Cardiac muscle cell (in vitro differentiated cells and primary cell): ENCODE results near the gene CADM1. TPM values are rescaled to one million over a fixed set of nuclear protein-coding genes. Genes with fewer than 3 reads are reported as not detected.

Experiments used
- DNase-seq, 2 donors: peaks; one replicate each; pipeline versions ENCODE4 v3.0.0 to v3.0.0-alpha.2; 2010 to 2017; ENCODE audit warnings: low read depth in 1 of 2, low spot score in 1 of 2
- H3K27ac ChIP-seq: fragments of 200-600 bp; sonication (generic); 2 replicates; pipeline ENCODE4 v1.5.1; 2016
- H3K27me3 ChIP-seq: fragments of 200-600 bp; sonication (generic); 2 replicates; pipeline ENCODE4 v1.6.0; 2016; ENCODE audit warnings: control low read depth
- H3K36me3 ChIP-seq: fragments of 200-600 bp; sonication (generic); 2 replicates; pipeline ENCODE4 v1.5.1; 2016; ENCODE audit warnings: control low read depth
- H3K4me1 ChIP-seq: fragments of 200-600 bp; sonication (generic); 2 replicates; pipeline ENCODE4 v1.8.1; 2017; ENCODE audit warnings: low read depth, mild to moderate bottlenecking, mixed run types
- H3K4me3 ChIP-seq: fragments of 200-600 bp; sonication (generic); 2 replicates; pipeline ENCODE4 v1.5.1; 2016; ENCODE audit warnings: mild to moderate bottlenecking
- H3K9me3 ChIP-seq: fragments of 200-600 bp; sonication (generic); 2 replicates; pipeline ENCODE4 v1.5.1; 2017; ENCODE audit warnings: low read depth, mild to moderate bottlenecking, control low read depth
- CTCF ChIP-seq: IDR thresholded peaks from 2 replicates; pipeline ENCODE4 v1.5.1; 2012; ENCODE audit warnings: low read depth, mild to moderate bottlenecking, low read length
- polyA plus RNA-seq: library from polyadenylated mRNA; unstranded; fragments of >200 nt; fragmentation: Nextera tagmentation; extraction: Ambion mirVana; gene quantifications from 2 replicates; pipeline ENCODE4 v1.2.1, GENCODE V29; 2016
- total RNA-seq: library from RNA; depleted of rRNA; stranded (reverse); fragments of >200 nt; gene quantifications from 2 replicates; pipeline ENCODE4 v1.2.3, GENCODE V29; 2016

CADM1 gene
- total and polyA plus RNA-seq, 2 experiments from 2014 or later: 113 to 149 TPM

DNA sequence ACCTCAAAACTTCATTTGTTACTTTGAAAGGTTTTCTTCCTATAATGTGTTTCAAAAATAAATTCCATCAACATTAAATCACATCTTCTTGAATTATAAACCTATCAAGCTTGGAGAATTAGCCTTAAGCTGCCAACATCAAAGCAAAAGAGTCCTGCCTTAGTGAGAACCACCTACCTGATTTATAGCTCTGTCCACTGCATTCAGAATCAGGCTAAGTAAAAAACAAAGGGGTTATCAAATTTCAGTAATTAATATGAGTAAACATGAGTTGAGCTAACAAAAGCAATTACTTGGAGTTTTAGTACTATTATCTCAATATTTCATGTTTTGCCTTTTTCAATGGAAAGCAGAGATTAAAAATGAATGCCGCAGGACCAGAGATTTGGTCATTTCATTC, 73.9 kb downstream of the CADM1 start:
- TF ChIP-seq CTCF: no peak
- Histone ChIP-seq H3K9me3 (no peaks in the 10 kb centered on the region), H3K27ac (no peak overlapping the region), H3K27me3 (no peaks in the 10 kb centered on the region), H3K4me3 (no peak overlapping the region), H3K36me3 (no peaks in the 10 kb centered on the region), H3K4me1 (no peaks in the 10 kb centered on the region)
- DNase-seq: no peak

- Histone ChIP-seq H3K27me3 (no peaks in the 10 kb centered on the region), H3K4me1 (peaks cover 6% of the 10 kb centered on the region), H3K9me3 (no peaks in the 10 kb centered on the region), H3K4me3 (no peak overlapping the region), H3K27ac (no peak overlapping the region), H3K36me3 (no peaks in the 10 kb centered on the region)
- DNase-seq: no peak
- no peak for TF ChIP-seq CTCF
These were observed 75.9 kb downstream of the CADM1 start for GRCh38 chr11:115428306-115428705.

DNA sequence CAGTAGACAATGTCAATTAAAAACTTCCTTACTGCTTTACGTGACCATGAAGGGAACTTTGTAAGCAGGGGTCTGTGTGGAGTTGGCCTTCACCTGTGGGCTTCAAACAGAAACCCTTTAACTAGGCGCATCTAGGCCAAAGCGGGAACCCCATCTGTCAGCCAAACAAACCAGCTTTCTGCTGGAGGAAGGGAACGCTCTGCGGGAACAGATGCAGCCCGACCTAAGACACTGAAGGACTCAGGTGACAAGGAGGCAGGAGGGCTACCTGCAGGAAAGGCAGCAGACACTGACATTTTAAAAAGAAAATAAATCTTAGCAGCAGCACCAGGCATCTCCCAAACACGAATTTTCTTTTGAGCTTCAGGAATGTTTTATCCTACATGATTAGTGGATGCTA, 78.4 kb downstream of the CADM1 start:
- no peaks in the 10 kb centered on the region for H3K27me3 ChIP-seq
- no peaks in the 10 kb centered on the region for H3K9me3 ChIP-seq
- no peak for TF ChIP-seq CTCF
- no peak overlapping the region for H3K4me3 ChIP-seq
- no peaks in the 10 kb centered on the region for H3K36me3 ChIP-seq
- no peak for DNase-seq
- H3K27ac ChIP-seq: no peak overlapping the region
- peaks cover 25% of the 10 kb centered on the region for H3K4me1 ChIP-seq

DNA sequence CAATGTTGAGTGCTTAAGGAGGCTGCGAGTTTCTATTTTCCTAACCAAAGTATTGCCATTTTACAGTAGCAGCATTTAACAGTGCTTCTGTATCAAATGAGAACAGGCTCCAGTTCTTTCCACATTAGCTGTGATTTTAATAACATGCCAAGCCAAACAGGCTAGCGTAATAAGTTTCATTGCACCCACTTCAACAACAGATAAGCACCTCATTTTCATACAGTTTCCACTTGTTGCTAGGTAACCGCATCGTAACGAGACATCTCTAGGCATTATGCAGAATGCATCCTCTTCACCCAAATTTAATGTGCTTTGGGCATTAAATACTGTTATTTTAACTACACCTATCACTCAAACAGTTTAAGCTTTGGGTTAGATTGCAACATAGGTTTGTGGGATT, 79.0 kb downstream of the CADM1 start:
- no peak for DNase-seq
- Histone ChIP-seq H3K9me3 (no peaks in the 10 kb centered on the region), H3K36me3 (no peaks in the 10 kb centered on the region), H3K4me3 (no peak overlapping the region), H3K27me3 (no peaks in the 10 kb centered on the region), H3K4me1 (peaks cover 27% of the 10 kb centered on the region), H3K27ac (no peak overlapping the region)
- TF ChIP-seq CTCF: no peak

DNA sequence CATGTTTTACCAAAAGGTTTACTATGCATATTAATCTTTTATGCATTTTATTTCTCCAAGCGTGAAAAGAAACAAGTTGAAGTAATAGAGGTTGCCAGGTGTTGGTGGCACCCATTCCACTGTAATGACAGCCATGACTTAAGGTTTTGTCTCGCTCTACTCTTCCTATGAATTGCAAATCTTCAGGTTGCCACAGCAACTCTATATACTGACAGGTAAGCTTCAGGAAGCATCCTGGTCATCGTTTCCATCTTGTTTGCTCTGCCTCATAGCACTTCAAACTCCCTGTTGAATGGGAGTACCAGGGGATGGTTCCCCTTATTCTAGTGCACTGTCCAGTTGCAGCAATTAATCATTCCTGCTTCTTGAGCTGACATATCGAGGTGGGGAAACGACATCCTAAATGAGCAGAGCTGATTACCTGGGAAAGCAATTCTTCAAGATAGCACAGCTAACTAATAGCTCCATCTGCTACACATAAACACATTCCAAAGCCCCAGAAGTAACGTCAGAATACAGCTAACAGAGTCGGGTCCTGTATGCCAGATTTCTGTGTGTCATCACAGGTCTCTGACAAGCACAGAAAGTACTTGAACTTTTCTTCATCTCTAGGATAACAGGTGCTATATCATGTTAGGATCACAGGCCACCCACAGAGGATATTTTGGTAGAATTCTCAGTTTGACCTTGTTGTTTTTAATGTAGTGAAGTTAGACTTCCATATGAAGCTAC, 80.3 kb downstream of the CADM1 start:
- Histone ChIP-seq H3K4me1 (peaks cover 27% of the 10 kb centered on the region), H3K27me3 (no peaks in the 10 kb centered on the region), H3K27ac (no peak overlapping the region), H3K9me3 (no peaks in the 10 kb centered on the region), H3K36me3 (no peaks in the 10 kb centered on the region), H3K4me3 (no peak overlapping the region)
- TF ChIP-seq CTCF: no peak
- DNase-seq: no peak
